ENCODE data around the gene ATP10B.

The ATP10B gene

DNA sequence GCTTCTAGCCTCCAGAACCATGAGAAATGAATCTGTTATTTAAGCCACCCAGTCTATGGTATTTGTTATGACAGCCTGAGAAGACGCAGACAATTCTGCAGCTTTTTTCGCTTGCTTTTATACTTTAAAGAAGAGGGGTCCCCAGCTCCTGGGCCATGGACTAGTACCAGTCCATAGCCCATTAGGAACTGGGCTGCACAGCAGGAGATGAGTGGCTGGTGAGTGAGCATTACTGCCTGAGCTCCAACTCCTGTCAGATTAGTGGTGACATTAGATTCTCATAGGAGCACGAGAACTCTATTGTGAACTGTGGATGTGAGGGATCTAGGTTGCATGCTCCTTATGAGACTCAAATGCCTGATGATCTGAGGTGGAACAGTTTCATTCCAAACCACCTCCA lies 278.7 kb downstream of the ATP10B start:
- DNase-seq (ENCODE audit: low read depth): no peak
- H3K4me3 ChIP-seq (ENCODE audit: low read length): no peak overlapping the region
- TF ChIP-seq, protein P1, sequence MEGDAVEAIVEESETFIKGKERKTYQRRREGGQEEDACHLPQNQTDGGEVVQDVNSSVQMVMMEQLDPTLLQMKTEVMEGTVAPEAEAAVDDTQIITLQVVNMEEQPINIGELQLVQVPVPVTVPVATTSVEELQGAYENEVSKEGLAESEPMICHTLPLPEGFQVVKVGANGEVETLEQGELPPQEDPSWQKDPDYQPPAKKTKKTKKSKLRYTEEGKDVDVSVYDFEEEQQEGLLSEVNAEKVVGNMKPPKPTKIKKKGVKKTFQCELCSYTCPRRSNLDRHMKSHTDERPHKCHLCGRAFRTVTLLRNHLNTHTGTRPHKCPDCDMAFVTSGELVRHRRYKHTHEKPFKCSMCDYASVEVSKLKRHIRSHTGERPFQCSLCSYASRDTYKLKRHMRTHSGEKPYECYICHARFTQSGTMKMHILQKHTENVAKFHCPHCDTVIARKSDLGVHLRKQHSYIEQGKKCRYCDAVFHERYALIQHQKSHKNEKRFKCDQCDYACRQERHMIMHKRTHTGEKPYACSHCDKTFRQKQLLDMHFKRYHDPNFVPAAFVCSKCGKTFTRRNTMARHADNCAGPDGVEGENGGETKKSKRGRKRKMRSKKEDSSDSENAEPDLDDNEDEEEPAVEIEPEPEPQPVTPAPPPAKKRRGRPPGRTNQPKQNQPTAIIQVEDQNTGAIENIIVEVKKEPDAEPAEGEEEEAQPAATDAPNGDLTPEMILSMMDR (IDR thresholded peaks at IDR 0.05; ENCODE audit: insufficient read depth, low read depth, low read length, missing control alignments): no peak

DNA sequence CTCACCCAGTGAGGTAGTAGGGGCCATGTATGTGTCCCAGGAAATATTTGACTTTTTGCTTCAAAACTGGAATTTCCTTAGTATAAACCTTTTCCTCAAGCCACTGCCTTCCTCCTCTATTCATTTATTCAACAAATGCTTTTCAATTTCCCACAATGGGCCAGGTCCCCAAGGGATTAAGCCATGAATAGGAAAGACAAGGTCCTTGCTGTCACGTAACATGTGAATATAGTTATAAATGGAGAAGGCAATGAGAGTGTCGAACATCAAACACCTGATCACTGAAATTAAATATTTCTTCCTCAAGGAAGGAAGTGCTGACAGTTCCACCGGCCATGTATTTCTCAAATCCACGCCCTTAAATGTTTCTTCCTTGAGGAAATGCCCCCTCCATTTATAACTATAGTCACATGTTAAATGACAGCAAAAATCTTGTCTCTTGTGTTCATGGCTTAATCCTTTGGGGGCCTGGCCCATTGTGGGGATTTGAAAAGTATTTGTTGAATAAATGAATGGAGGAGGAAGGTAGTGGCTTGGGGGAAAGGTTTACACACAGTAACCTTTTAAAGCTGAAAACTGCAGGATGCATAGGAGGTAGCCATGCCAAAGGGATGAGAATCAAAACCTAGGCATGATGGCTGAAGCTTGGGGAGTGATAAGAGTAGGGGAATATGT lies 284.8 kb downstream of the ATP10B start:
- TF ChIP-seq, protein P1 (IDR thresholded peaks at IDR 0.05; ENCODE audit: insufficient read depth, low read depth, low read length, missing control alignments): no peak
- no peak for DNase-seq (ENCODE audit: low read depth)

DNA sequence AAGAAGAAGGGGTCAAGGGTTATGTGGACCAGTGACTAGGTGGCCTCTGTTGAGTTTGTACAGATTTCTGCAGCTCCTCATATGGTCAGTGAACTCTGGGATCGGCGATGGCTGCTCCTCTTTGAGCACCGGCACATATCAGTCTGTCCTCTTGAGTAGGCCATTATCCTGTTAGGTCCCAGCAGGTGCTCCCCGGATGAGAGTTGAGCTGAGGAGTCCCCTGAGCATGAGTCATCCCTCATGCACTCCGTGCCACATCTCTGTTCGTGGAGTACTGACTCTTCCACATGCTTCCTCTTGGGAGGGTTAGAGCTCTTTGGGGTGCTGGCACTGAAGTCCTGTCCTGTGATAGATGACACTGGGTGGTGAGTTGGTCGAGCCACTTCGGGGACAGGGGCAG lies 286.6 kb downstream of the ATP10B start:
- DNase-seq (ENCODE audit: low read depth): no peak
- H3K4me3 ChIP-seq (ENCODE audit: low read length): no peak overlapping the region
- TF ChIP-seq, protein P1 (IDR thresholded peaks at IDR 0.05; ENCODE audit: insufficient read depth, low read depth, low read length, missing control alignments): no peak

More for the DNA sequence above, 284.8 kb downstream of the ATP10B start:
- no peak overlapping the region for H3K4me3 ChIP-seq (ENCODE audit: low read length)

DNA sequence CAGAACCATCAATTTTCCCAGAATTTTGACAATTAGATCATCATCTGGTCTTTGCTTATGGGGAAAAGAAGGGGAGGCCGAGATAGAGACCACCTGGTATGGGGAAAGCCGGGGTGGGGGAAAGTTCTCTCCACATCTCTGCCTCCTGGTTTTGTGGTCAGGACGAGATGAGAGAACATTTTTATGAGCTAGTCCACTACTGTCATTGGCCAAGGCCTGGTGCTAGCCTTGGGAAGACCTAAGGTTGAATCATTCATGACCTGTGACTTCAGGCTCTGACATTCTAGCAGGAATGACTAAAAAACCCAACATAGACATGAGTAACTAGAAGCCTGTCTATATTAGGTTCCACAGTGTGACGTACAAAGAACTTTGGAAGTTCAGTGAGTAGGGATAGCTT lies 295.2 kb downstream of the ATP10B start:
- no peak overlapping the region for H3K4me3 ChIP-seq (ENCODE audit: low read length)
- peak; percentile 28 for DNase-seq (ENCODE audit: low read depth)
- TF ChIP-seq, protein P1 (IDR thresholded peaks at IDR 0.05; ENCODE audit: insufficient read depth, low read depth, low read length, missing control alignments): no peak

- TF ChIP-seq, protein P1 (IDR thresholded peaks at IDR 0.05; ENCODE audit: insufficient read depth, low read depth, low read length, missing control alignments): no peak
- peak; percentile 40 for DNase-seq (ENCODE audit: low read depth)
- H3K4me3 ChIP-seq (ENCODE audit: low read length): no peak overlapping the region
These were observed 295.9 kb downstream of the ATP10B start for GRCh38 chr5:160555971-160556631.

GRCh38 chr5:160555581-160555970 lies 296.4 kb downstream of the ATP10B start:
- H3K4me3 ChIP-seq (ENCODE audit: low read length): no peak overlapping the region
- no peak for DNase-seq (ENCODE audit: low read depth)
- TF ChIP-seq, protein P1 (IDR thresholded peaks at IDR 0.05; ENCODE audit: insufficient read depth, low read depth, low read length, missing control alignments): no peak

Data from epithelial cell of esophagus (primary cell).